ENCODE results near the gene MACC1. TPM values are rescaled to one million over a fixed set of nuclear protein-coding genes. Genes with fewer than 3 reads are reported as not detected.
A peak's percentile ranks its signal among the peaks of the same experiment; 100 is the strongest.

Gene MACC1
- polyA plus RNA-seq, 1 donor (not counting 4 experiments of a cell fraction or from before 2014, with no cell fraction given): 16.4 TPM

GRCh38 chr7:20201380-20201779 lies 15.8 kb downstream of the MACC1 start:
- Histone ChIP-seq H3K79me2 (ENCODE audit: control insufficient read depth, insufficient read depth, low read length) (peaks cover 52% of the 10 kb centered on the region), H2AFZ (ENCODE audit: control insufficient read depth, low read length) (no peak overlapping the region), H3K9me3 (ENCODE audit: control insufficient read depth, low read depth, low read length) (no peaks in the 10 kb centered on the region), H3K4me2 (ENCODE audit: control insufficient read depth, extremely low read depth, insufficient read depth, low read depth, low read length) (no peak overlapping the region), H3K9ac (ENCODE audit: control insufficient read depth, extremely low read depth, insufficient read depth, low read length) (no peak overlapping the region), H4K20me1 (ENCODE audit: control insufficient read depth, extremely low read depth, insufficient read depth, low read length) (no peaks in the 10 kb centered on the region), H3K4me3 (ENCODE audit: control insufficient read depth in 2 of 3, extremely low read depth in 1 of 3, insufficient read depth in 2 of 3, low read depth in 1 of 3, low read length in 3 of 3) (no peak overlapping the region), H3K27ac (ENCODE audit: control insufficient read depth, insufficient read depth, low read length) (no peak overlapping the region), H3K4me1 (ENCODE audit: control insufficient read depth, extremely low read depth, insufficient read depth, low read length) (peaks cover 30% of the 10 kb centered on the region), H3K36me3 (ENCODE audit: control insufficient read depth in 2 of 2, extremely low read depth in 1 of 2, insufficient read depth in 2 of 2, low read length in 2 of 2) (peaks cover 1 to 3% of the 10 kb centered on the region in 2 experiments), H3K9me1 (ENCODE audit: control insufficient read depth, extremely low read depth, insufficient read depth, low read length) (no peaks in the 10 kb centered on the region), H3K27me3 (ENCODE audit: control insufficient read depth, extremely low read depth, insufficient read depth, low read length) (no peaks in the 10 kb centered on the region)
- dilution Hi-C loops (cut with MboI; ENCODE audit: extremely low pct_ligation_motif_present, low sequenced_read_pairs): no loop called here
- peak; percentile 53 for FAIRE-seq
- TF ChIP-seq CTCF (optimal IDR thresholded peaks at IDR 0.05 in 1 of 3, IDR thresholded peaks at IDR 0.05 in 1 of 3, conservative IDR thresholded peaks at IDR 0.05 in 1 of 3; ENCODE audit: extremely low read depth in 1 of 3, insufficient read depth in 2 of 3, low read length in 3 of 3): no peak
- no peak for TF ChIP-seq EZH2 (IDR thresholded peaks at IDR 0.05; ENCODE audit: low read length)
- DNase-seq (ENCODE audit: low read depth, low spot score): no peak

GRCh38 chr7:20200971-20201370 lies 16.2 kb downstream of the MACC1 start:
- Histone ChIP-seq H3K9me1 (ENCODE audit: control insufficient read depth, extremely low read depth, insufficient read depth, low read length) (no peaks in the 10 kb centered on the region), H3K4me1 (ENCODE audit: control insufficient read depth, extremely low read depth, insufficient read depth, low read length) (peaks cover 30% of the 10 kb centered on the region), H3K27me3 (ENCODE audit: control insufficient read depth, extremely low read depth, insufficient read depth, low read length) (no peaks in the 10 kb centered on the region), H4K20me1 (ENCODE audit: control insufficient read depth, extremely low read depth, insufficient read depth, low read length) (no peaks in the 10 kb centered on the region), H3K4me3 (ENCODE audit: control insufficient read depth in 2 of 3, extremely low read depth in 1 of 3, insufficient read depth in 2 of 3, low read depth in 1 of 3, low read length in 3 of 3) (no peak overlapping the region), H3K36me3 (ENCODE audit: control insufficient read depth in 2 of 2, extremely low read depth in 1 of 2, insufficient read depth in 2 of 2, low read length in 2 of 2) (peaks cover 1 to 3% of the 10 kb centered on the region in 2 experiments), H3K79me2 (ENCODE audit: control insufficient read depth, insufficient read depth, low read length) (peaks cover 48% of the 10 kb centered on the region), H3K27ac (ENCODE audit: control insufficient read depth, insufficient read depth, low read length) (no peak overlapping the region), H3K9me3 (ENCODE audit: control insufficient read depth, low read depth, low read length) (no peaks in the 10 kb centered on the region), H3K4me2 (ENCODE audit: control insufficient read depth, extremely low read depth, insufficient read depth, low read depth, low read length) (no peak overlapping the region), H2AFZ (ENCODE audit: control insufficient read depth, low read length) (no peak overlapping the region), H3K9ac (ENCODE audit: control insufficient read depth, extremely low read depth, insufficient read depth, low read length) (no peak overlapping the region)
- no peak for TF ChIP-seq EZH2 (IDR thresholded peaks at IDR 0.05; ENCODE audit: low read length)
- no peak for TF ChIP-seq CTCF (optimal IDR thresholded peaks at IDR 0.05 in 1 of 3, IDR thresholded peaks at IDR 0.05 in 1 of 3, conservative IDR thresholded peaks at IDR 0.05 in 1 of 3; ENCODE audit: extremely low read depth in 1 of 3, insufficient read depth in 2 of 3, low read length in 3 of 3)
- dilution Hi-C loops (cut with MboI; ENCODE audit: extremely low pct_ligation_motif_present, low sequenced_read_pairs): no loop called here
- FAIRE-seq (no peak), DNase-seq (ENCODE audit: low read depth, low spot score) (no peak)

All from keratinocyte (primary cell).